DND-41 (cell line): ENCODE results near the gene ANXA4.

Experiments
- EZH2 ChIP-seq: IDR thresholded peaks from 3 replicates; pipeline ENCODE4 v1.6.1; 2012; ENCODE audit warnings: borderline replicate concordance, low read depth, mild to moderate bottlenecking, moderate library complexity, low read length, inconsistent platforms; ENCODE audit not compliant: severe bottlenecking
- TF ChIP-seq, protein P1 (sequence below): IDR thresholded peaks from 2 replicates; pipeline ENCODE4 v1.5.1; 2012; ENCODE audit warnings: borderline replicate concordance, low read length, moderate library complexity, mild to moderate bottlenecking; ENCODE audit not compliant: poor library complexity, severe bottlenecking; ENCODE audit errors: extremely low read depth

DNA sequence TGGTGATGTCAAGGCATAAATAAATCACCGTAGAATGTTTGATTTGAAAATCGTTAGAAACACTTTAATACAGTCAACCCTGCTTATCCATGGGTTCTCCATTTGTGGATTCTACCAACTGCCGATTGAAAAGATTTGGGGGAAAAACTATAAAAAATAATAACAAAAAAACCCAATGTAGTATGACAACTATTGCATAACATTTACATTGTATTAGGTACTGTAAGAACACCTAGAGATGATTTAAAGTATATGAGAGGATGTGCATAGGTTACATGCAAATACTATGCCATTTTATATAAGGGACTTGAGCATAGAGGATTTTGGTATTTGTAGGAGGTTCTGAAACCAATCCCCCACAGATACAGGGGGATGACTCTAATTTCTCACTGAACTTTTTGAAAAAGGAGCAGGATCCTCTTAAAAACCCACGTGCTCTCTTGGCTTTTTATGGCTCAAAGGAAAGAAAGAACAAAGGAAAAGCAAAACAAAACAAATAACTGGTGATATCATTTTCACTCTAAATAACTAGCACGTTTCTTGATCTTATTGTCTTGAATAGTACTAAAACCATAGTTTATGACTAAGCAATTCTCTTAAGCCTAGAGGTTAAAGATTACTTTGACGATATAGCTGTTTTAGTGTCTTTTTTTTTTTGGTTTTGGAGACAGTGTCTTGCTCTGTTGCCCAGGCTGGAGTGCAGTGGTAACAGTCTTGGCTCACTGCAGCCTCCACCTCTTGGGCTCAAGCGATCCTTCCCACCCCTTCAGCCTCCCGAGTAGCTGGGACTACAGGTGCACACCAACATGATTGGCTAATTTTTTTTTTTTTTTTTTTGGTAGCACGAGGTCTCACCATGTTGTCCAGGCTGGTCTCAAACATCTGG lies 104.5 kb downstream of the ANXA4 start:
- TF ChIP-seq, protein P1, sequence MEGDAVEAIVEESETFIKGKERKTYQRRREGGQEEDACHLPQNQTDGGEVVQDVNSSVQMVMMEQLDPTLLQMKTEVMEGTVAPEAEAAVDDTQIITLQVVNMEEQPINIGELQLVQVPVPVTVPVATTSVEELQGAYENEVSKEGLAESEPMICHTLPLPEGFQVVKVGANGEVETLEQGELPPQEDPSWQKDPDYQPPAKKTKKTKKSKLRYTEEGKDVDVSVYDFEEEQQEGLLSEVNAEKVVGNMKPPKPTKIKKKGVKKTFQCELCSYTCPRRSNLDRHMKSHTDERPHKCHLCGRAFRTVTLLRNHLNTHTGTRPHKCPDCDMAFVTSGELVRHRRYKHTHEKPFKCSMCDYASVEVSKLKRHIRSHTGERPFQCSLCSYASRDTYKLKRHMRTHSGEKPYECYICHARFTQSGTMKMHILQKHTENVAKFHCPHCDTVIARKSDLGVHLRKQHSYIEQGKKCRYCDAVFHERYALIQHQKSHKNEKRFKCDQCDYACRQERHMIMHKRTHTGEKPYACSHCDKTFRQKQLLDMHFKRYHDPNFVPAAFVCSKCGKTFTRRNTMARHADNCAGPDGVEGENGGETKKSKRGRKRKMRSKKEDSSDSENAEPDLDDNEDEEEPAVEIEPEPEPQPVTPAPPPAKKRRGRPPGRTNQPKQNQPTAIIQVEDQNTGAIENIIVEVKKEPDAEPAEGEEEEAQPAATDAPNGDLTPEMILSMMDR = no peak
- no peak for TF ChIP-seq EZH2
